ENCODE data around the gene SNTA1. TPM values are rescaled to one million over a fixed set of nuclear protein-coding genes. Genes with fewer than 3 reads are reported as not detected.

The SNTA1 gene
- polyA plus RNA-seq, 3 donors, result 0.56 to 0.93 (median 0.63) TPM

DNA sequence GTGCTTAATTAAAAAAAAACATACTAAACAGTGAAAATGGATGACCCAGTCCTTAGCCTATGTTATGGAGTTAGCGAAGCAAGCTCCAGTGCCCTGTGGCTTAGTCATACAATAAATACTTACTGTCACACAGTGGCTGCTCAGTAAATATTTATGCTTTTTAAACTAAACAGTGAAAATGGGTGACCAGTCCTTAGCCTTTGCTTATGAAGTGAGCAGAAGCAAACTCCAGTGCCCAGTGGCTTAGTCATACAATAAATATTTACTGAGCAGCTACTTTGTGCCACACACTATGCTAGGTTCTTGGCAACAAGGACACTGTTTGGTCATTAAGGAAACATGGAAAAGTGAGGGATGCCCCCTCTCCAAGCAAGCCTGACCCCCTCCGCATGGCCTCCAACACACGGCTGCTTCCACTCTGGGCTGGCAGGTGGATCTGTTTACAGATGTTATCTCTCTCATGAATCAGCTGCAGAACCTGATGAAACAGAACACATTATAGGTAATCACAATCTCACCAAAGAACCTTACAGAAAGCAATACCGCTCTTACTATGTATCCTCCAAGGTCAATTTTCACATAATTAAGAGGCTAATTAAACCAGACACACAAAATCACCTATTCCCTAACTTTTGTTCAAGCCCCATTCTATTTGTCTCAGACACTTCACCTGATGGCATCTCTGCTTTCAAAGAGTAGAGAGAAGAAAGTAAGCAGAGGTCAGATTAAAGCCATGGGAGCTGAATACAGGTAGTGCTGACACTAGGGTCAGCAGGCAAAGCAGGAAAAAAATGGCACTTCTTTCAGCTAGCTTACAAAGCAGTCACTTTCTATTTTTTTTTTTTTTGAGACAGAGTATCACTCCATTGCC is 69.6 kb downstream of the SNTA1 start:
- Mint-ChIP-seq H3K27ac (no peak overlapping the region), H3K36me3 (peaks cover 57 to 89% of the 10 kb centered on the region in 2 donors), H3K4me3 (no peak overlapping the region), H3K4me1 (peaks cover 11% of the 10 kb centered on the region), H3K27me3 (ENCODE audit: low read depth in 3 of 3) (peaks cover 0 to 2% (median 0%) of the 10 kb centered on the region in 3 donors), H3K9me3 (peaks cover 0 to 4% (median 0%) of the 10 kb centered on the region in 7 donors)
- H3K36me3 ChIP-seq (replicated peaks in 1 of 2; ENCODE audit: control insufficient read depth in 1 of 2, insufficient read depth in 2 of 2, low read length in 2 of 2), result peaks cover 53 to 84% of the 10 kb centered on the region in 2 donors
- TF ChIP-seq, protein P1, sequence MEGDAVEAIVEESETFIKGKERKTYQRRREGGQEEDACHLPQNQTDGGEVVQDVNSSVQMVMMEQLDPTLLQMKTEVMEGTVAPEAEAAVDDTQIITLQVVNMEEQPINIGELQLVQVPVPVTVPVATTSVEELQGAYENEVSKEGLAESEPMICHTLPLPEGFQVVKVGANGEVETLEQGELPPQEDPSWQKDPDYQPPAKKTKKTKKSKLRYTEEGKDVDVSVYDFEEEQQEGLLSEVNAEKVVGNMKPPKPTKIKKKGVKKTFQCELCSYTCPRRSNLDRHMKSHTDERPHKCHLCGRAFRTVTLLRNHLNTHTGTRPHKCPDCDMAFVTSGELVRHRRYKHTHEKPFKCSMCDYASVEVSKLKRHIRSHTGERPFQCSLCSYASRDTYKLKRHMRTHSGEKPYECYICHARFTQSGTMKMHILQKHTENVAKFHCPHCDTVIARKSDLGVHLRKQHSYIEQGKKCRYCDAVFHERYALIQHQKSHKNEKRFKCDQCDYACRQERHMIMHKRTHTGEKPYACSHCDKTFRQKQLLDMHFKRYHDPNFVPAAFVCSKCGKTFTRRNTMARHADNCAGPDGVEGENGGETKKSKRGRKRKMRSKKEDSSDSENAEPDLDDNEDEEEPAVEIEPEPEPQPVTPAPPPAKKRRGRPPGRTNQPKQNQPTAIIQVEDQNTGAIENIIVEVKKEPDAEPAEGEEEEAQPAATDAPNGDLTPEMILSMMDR (IDR thresholded peaks at IDR 0.05), result no peak
- no peak overlapping the region for H3K4me2 ChIP-seq (replicated peaks; ENCODE audit: extremely low read depth, low read length, poor library complexity, severe bottlenecking)
- H3K4me1 ChIP-seq (ENCODE audit: control insufficient read depth in 1 of 2, insufficient read depth in 2 of 2, low read length in 2 of 2), result peaks cover 6% of the 10 kb centered on the region in 2 donors
- no peak overlapping the region for H2AFZ ChIP-seq (ENCODE audit: insufficient read depth, low read depth, low read length, poor library complexity, severe bottlenecking)
- 97% methylated on average over 3 of the region's 4 CpGs for WGBS (ENCODE audit: insufficient coverage)
- no peaks in the 10 kb centered on the region for H3K79me2 ChIP-seq (ENCODE audit: insufficient read depth, low read length)
- no peak overlapping the region for H3K4me3 ChIP-seq (replicated peaks in 1 of 3; ENCODE audit: low read depth in 2 of 3, low read length in 3 of 3)
- no peaks in the 10 kb centered on the region for H3K9me3 ChIP-seq (replicated peaks in 1 of 2; ENCODE audit: control insufficient read depth in 1 of 2, insufficient read depth in 1 of 2, low read length in 2 of 2)
- intact Hi-C loops (cut with micrococcal nuclease), result no loop called here
- no peaks in the 10 kb centered on the region for H3K27me3 ChIP-seq (ENCODE audit: control insufficient read depth in 2 of 2, insufficient read depth in 2 of 2, low read length in 2 of 2)
- no peaks in the 10 kb centered on the region for H4K20me1 ChIP-seq (ENCODE audit: insufficient read depth, low read length)
- no peak overlapping the region for H3K9ac ChIP-seq (ENCODE audit: insufficient read depth, low read length, poor library complexity, severe bottlenecking)
- no peak overlapping the region for H3K27ac ChIP-seq (ENCODE audit: low read depth in 1 of 2, low read length in 2 of 2)
- DNase-seq, result no peak

DNA sequence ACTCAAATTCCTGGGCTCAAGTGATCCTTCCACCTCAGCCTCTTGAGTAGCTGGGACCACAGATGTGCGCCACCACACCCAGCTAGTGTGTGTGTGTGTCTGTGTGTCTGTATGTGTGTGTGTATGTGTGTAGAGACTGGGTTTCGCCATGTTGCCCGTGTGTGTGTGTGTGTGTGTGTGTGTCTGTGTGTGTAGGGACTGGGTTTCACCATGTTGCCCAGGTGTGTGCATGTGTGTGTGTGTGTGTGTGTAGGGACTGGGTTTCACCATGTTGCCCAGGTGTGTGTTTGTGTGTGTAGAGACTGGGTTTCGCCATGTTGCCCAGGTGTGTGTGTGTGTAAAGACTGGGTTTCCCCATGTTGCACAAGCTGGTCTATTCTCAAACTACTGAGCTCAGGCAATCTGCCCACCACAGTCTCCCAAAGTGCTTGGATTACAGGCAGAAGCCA is 70.5 kb downstream of the SNTA1 start:
- H2AFZ ChIP-seq (ENCODE audit: insufficient read depth, low read depth, low read length, poor library complexity, severe bottlenecking), result no peak overlapping the region
- 94% methylated on average over 2 of the region's 4 CpGs for WGBS (ENCODE audit: insufficient coverage)
- H3K27me3 ChIP-seq (ENCODE audit: control insufficient read depth in 2 of 2, insufficient read depth in 2 of 2, low read length in 2 of 2), result no peaks in the 10 kb centered on the region
- no peak overlapping the region for H3K4me2 ChIP-seq (replicated peaks; ENCODE audit: extremely low read depth, low read length, poor library complexity, severe bottlenecking)
- H3K9ac ChIP-seq (ENCODE audit: insufficient read depth, low read length, poor library complexity, severe bottlenecking), result no peak overlapping the region
- H4K20me1 ChIP-seq (ENCODE audit: insufficient read depth, low read length), result no peaks in the 10 kb centered on the region
- H3K79me2 ChIP-seq (ENCODE audit: insufficient read depth, low read length), result no peaks in the 10 kb centered on the region
- peaks cover 11% of the 10 kb centered on the region for H3K4me1 Mint-ChIP-seq
- H3K36me3 Mint-ChIP-seq, result peaks cover 50 to 89% of the 10 kb centered on the region in 2 donors
- no peak for DNase-seq
- no peaks in the 10 kb centered on the region for H3K9me3 ChIP-seq (replicated peaks in 1 of 2; ENCODE audit: control insufficient read depth in 1 of 2, insufficient read depth in 1 of 2, low read length in 2 of 2)
- H3K4me1 ChIP-seq (ENCODE audit: control insufficient read depth in 1 of 2, insufficient read depth in 2 of 2, low read length in 2 of 2), result peaks cover 6% of the 10 kb centered on the region in 2 donors
- peak overlapping the region in 1 of 7 donors; percentile 70 for H3K27ac Mint-ChIP-seq
- intact Hi-C loops (cut with micrococcal nuclease), result no loop called here
- H3K4me3 ChIP-seq (replicated peaks in 1 of 3; ENCODE audit: low read depth in 2 of 3, low read length in 3 of 3), result no peak overlapping the region
- TF ChIP-seq, protein P1 (IDR thresholded peaks at IDR 0.05), result no peak
- no peak overlapping the region for H3K27ac ChIP-seq (ENCODE audit: low read depth in 1 of 2, low read length in 2 of 2)
- H3K4me3 Mint-ChIP-seq, result no peak overlapping the region
- peaks cover 0 to 2% (median 0%) of the 10 kb centered on the region in 3 donors for H3K27me3 Mint-ChIP-seq (ENCODE audit: low read depth in 3 of 3)
- H3K36me3 ChIP-seq (replicated peaks in 1 of 2; ENCODE audit: control insufficient read depth in 1 of 2, insufficient read depth in 2 of 2, low read length in 2 of 2), result peaks cover 46 to 78% of the 10 kb centered on the region in 2 donors
- peaks cover 0 to 4% (median 0%) of the 10 kb centered on the region in 7 donors for H3K9me3 Mint-ChIP-seq

Data from CD14-positive monocyte (primary cell).